Gastroesophageal sphincter (tissue), 4 donors: ENCODE results near the gene CDH20. TPM values are rescaled to one million over a fixed set of nuclear protein-coding genes. Genes with fewer than 3 reads are reported as not detected.

Experiments used
- ATAC-seq: fragments of 150-250 bp; one replicate; pipeline ENCODE4 v1.9.1; 2016; ENCODE audit warnings: mild to moderate bottlenecking, moderate library complexity
- H3K27ac ChIP-seq, 4 donors: fragments of 200-600 bp; sonication (generic) in 3 of 4; 1 replicate in 3 of 4; 2 replicates in 1 of 4; pipeline ENCODE4 v1.5.1; 2016 to 2019
- H3K27me3 ChIP-seq: fragments of 200-600 bp; sonication (generic); one replicate; pipeline ENCODE4 v1.5.1; 2019
- H3K36me3 ChIP-seq, 2 donors: fragments of 200-600 bp; sonication (generic); one replicate each; pipeline ENCODE4 v1.5.1; 2019; ENCODE audit warnings: control low read depth in 1 of 2
- H3K4me1 ChIP-seq, 3 donors: fragments of 200-600 bp; sonication (generic); 1 replicate in 2 of 3; 2 replicates in 1 of 3; pipeline ENCODE4 v1.5.1; 2016 to 2019; ENCODE audit warnings: control low read depth in 2 of 3
- H3K4me3 ChIP-seq, 2 donors: fragments of 200-600 bp; sonication (generic); one replicate each; pipeline ENCODE4 v1.5.1; 2019; ENCODE audit warnings: mild to moderate bottlenecking in 1 of 2, moderate library complexity in 1 of 2
- H3K9me3 ChIP-seq, 3 donors: fragments of 200-600 bp; sonication (generic); one replicate each; pipeline ENCODE4 v1.5.1; 2017 to 2019; ENCODE audit warnings: control low read depth in 2 of 3
- EP300 ChIP-seq: sonication (generic); formaldehyde crosslinking; IDR thresholded peaks from one replicate; pipeline ENCODE4 v1.6.1; 2017; ENCODE audit warnings: antibody characterized with exemption, mild to moderate bottlenecking
- POLR2A ChIP-seq, 2 donors: fragments of 450-650 bp; IDR thresholded peaks; one replicate each; pipeline ENCODE4 v1.6.1; 2017; ENCODE audit warnings: antibody characterized with exemption in 2 of 2, mild to moderate bottlenecking in 2 of 2, moderate library complexity in 1 of 2
- POLR2AphosphoS5 ChIP-seq: sonication (generic); formaldehyde crosslinking; IDR thresholded peaks from one replicate; pipeline ENCODE4 v1.6.1; 2017; ENCODE audit warnings: antibody characterized with exemption
- WGBS, 2 donors: methylation state at CpG; one replicate each; pipeline ENCODE4 v1.1.5; 2018; ENCODE audit warnings: low coverage in 1 of 2; 5-methylcytosine and 5-hydroxymethylcytosine counted together
- total RNA-seq, 4 donors: library from RNA; depleted of rRNA; stranded (reverse); fragments of >200 nt; gene quantifications; one replicate each; pipeline ENCODE4 v1.1.0, GENCODE V29; 2016
- TF ChIP-seq, protein P1 (sequence below), 4 experiments: fragments of 200-600 bp in 2 of 4; fragments of 450-650 bp in 2 of 4; sonication (generic) in 1 of 4; IDR thresholded peaks; one replicate each; pipeline ENCODE4 v1.5.1; 2017 to 2019; ENCODE audit warnings: antibody characterized with exemption in 4 of 4, mild to moderate bottlenecking in 2 of 4, moderate library complexity in 2 of 4

Gene CDH20
- total RNA-seq, 4 donors from 2014 or later: 1.1 to 1.6 TPM; not detected in 2

DNA sequence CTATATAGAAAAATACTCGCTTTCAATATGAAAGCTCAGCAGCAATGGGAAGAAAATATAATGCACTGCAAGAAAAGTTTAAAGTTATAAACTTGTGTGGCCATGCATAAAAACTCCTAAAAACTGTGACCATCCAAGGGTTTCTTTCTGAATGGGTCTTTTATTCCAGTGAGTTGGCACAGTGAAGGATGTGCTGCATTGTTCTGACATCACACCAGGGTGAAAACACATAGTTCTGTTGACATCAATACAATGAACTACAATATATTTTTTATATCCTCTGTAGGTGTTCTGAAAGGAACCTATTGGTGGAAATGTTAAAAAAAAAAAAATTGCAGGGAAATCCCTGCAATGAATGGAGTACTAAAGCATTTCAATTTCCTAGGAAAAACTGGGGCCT is 80.2 kb downstream of the CDH20 start:
- WGBS, 2 donors: 89% methylated on average over 1 of the region's 1 CpG; no CpG with 5 or more reads in 1 of the 2 donors
- no peaks in the 10 kb centered on the region for H3K36me3 ChIP-seq
- H3K27ac ChIP-seq: no peak overlapping the region
- no peaks in the 10 kb centered on the region for H3K4me1 ChIP-seq
- no peaks in the 10 kb centered on the region for H3K9me3 ChIP-seq
- TF ChIP-seq EP300 (no peak), POLR2A (IDR thresholded peaks at IDR 0.05) (no peak), POLR2AphosphoS5 (no peak)
- TF ChIP-seq, protein P1, sequence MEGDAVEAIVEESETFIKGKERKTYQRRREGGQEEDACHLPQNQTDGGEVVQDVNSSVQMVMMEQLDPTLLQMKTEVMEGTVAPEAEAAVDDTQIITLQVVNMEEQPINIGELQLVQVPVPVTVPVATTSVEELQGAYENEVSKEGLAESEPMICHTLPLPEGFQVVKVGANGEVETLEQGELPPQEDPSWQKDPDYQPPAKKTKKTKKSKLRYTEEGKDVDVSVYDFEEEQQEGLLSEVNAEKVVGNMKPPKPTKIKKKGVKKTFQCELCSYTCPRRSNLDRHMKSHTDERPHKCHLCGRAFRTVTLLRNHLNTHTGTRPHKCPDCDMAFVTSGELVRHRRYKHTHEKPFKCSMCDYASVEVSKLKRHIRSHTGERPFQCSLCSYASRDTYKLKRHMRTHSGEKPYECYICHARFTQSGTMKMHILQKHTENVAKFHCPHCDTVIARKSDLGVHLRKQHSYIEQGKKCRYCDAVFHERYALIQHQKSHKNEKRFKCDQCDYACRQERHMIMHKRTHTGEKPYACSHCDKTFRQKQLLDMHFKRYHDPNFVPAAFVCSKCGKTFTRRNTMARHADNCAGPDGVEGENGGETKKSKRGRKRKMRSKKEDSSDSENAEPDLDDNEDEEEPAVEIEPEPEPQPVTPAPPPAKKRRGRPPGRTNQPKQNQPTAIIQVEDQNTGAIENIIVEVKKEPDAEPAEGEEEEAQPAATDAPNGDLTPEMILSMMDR (IDR thresholded peaks at IDR 0.05): no peak
- H3K27me3 ChIP-seq: no peaks in the 10 kb centered on the region
- no peak for ATAC-seq
- no peak overlapping the region for H3K4me3 ChIP-seq

DNA sequence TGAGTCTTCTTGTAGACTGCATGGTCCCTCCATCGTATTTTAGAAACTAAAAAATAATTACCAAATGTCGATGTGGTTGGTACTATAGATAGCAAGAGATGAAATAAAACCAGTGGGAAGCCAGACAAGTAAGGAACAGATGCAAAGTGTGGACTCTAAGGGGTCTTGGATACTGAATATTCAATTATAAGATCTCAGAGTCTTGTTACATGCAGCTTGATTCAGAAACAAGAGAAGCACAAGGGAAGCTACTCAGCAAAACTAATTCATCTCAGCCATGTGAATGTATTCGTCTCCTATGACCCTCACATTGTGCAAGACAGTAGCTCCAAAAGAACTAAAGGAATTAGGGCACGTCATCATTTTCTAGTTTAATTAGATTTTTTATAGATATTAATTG is 80.9 kb downstream of the CDH20 start:
- 77 to 80% methylated on average over 4 of the region's 4 CpGs for WGBS, 2 donors
- Histone ChIP-seq H3K36me3 (no peaks in the 10 kb centered on the region), H3K27ac (no peak overlapping the region), H3K27me3 (no peaks in the 10 kb centered on the region), H3K4me3 (no peak overlapping the region), H3K9me3 (no peaks in the 10 kb centered on the region), H3K4me1 (no peaks in the 10 kb centered on the region)
- no peak for TF ChIP-seq EP300
- TF ChIP-seq POLR2AphosphoS5: no peak
- TF ChIP-seq POLR2A (IDR thresholded peaks at IDR 0.05): no peak
- TF ChIP-seq, protein P1 (IDR thresholded peaks at IDR 0.05): no peak
- no peak for ATAC-seq

DNA sequence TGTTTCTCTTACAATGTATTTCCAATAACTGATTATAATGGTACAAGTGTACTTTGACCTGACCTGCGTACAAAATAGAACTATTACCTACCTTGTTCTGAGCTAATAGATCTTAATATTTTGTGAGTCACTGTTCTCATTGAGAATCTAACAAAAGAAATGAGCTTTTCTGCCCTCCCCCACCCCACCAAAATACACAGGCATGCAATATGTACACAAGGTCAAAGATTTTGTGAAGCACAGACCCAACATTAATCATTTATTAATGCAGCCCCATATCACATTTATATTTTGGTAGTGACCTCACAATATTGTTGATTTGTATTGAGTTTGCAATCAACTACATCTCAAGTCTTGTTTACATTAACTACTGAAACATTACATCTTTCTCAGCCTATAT is 86.5 kb downstream of the CDH20 start:
- Histone ChIP-seq H3K4me1 (no peaks in the 10 kb centered on the region), H3K36me3 (no peaks in the 10 kb centered on the region), H3K4me3 (no peak overlapping the region), H3K27me3 (no peaks in the 10 kb centered on the region), H3K9me3 (no peaks in the 10 kb centered on the region), H3K27ac (no peak overlapping the region)
- no peak for ATAC-seq
- WGBS, 2 donors: 100% methylated on average over 1 of the region's 1 CpG
- TF ChIP-seq POLR2A (IDR thresholded peaks at IDR 0.05): no peak
- TF ChIP-seq, protein P1 (IDR thresholded peaks at IDR 0.05): no peak
- TF ChIP-seq POLR2AphosphoS5: no peak
- TF ChIP-seq EP300: no peak

DNA sequence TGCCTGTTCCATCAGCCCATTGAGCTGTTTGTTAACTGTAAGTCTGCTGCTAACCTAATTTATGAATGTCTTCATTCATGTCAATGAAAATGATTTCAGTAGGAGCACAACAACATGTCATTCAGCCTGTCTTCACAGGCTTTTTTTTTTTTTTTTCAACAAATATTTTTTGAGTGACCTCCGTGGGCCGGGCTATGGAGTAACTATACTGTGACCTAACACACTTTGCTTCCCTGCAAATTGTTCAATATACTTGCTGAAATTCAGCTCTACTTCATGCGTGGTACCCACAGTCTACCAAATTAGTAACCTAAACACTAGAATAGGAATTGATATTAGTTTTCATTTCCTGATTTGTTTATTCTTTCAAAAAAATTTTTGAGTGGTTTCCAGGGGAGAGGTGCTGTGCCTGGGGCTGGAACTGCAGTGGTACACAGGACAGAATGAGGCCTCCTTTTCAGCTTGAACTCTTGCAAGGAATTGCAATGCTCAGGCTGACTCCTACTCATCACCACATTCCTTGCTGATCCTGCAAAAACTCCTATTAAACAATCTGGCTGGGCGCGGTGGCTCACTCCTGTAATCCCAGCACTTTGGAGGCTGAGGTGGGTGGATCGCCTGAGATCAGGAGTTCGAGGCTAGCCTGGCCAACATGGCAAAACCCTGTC is 87.1 kb downstream of the CDH20 start:
- no peak overlapping the region for H3K4me3 ChIP-seq
- TF ChIP-seq, protein P1 (IDR thresholded peaks at IDR 0.05): no peak
- no peak for TF ChIP-seq POLR2A (IDR thresholded peaks at IDR 0.05)
- no peak for TF ChIP-seq EP300
- TF ChIP-seq POLR2AphosphoS5: no peak
- no peak for ATAC-seq

DNA sequence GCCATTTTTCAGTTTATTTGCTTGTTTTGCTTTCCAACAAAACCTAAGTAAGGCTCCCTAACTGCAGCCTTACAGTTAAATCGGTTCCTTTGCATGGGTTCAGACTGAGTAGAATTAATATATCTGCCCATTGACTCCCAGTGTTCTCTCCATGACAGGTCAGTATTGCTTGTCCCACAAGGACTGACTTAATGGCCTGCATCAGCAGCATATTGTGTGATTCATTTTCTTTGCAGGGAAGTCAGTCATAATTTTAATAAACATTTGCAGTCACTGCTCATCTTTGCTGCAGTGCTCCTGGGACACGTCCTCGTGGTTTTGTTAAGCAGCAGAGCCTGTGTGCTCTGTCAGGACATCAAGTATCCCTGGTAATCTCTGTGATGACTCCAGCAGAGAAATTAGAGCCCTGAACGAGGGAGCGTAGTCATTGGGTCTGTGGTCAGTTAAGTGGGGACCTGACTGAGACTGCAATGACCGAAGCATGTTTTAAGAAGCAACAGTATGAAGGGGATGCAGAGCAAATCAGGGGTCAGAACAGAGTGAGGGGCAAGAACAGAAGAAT is 93.3 kb downstream of the CDH20 start:
- Histone ChIP-seq H3K9me3 (no peaks in the 10 kb centered on the region), H3K27me3 (no peaks in the 10 kb centered on the region), H3K27ac (no peak overlapping the region), H3K4me1 (no peaks in the 10 kb centered on the region), H3K4me3 (no peak overlapping the region), H3K36me3 (no peaks in the 10 kb centered on the region)
- TF ChIP-seq EP300 (no peak), POLR2A (IDR thresholded peaks at IDR 0.05) (no peak), POLR2AphosphoS5 (no peak)
- TF ChIP-seq, protein P1 (IDR thresholded peaks at IDR 0.05): no peak
- no peak for ATAC-seq
- 76 to 94% methylated on average over 3 to 6 of the region's 6 CpGs for WGBS, 2 donors

More for the DNA sequence above, 87.1 kb downstream of the CDH20 start:
- Histone ChIP-seq H3K27ac (no peak overlapping the region), H3K36me3 (no peaks in the 10 kb centered on the region), H3K4me1 (no peaks in the 10 kb centered on the region), H3K27me3 (no peaks in the 10 kb centered on the region), H3K9me3 (no peaks in the 10 kb centered on the region)
- WGBS, 2 donors: 66 to 77% methylated on average over 3 to 4 of the region's 7 CpGs
